HFFc6 (cell line): ENCODE results near the gene PKIG. TPM values are rescaled to one million over a fixed set of nuclear protein-coding genes. Genes with fewer than 3 reads are reported as not detected.

Experiments
- DNase-seq: peaks from one replicate; pipeline ENCODE4 v3.0.0-alpha.2; 2018
- H3K27ac Mint-ChIP-seq: 2 replicates; pipeline ENCODE4 v1.8.0; 2020; ENCODE audit warnings: mild to moderate bottlenecking, mixed read lengths
- H3K27me3 Mint-ChIP-seq: 2 replicates; pipeline ENCODE4 v1.8.0; 2021; ENCODE audit warnings: mild to moderate bottlenecking, moderate library complexity, mixed read lengths; ENCODE audit not compliant: insufficient read depth
- H3K36me3 Mint-ChIP-seq: 2 replicates; pipeline ENCODE4 v1.8.0; 2021; ENCODE audit warnings: low read depth, mixed read lengths
- H3K4me1 Mint-ChIP-seq: 2 replicates; pipeline ENCODE4 v1.8.0; 2020; ENCODE audit warnings: low read depth, mixed read lengths
- H3K4me3 Mint-ChIP-seq: 2 replicates; pipeline ENCODE4 v1.8.0; 2020; ENCODE audit warnings: mild to moderate bottlenecking, moderate library complexity, mixed read lengths
- H3K9me3 Mint-ChIP-seq: 2 replicates; pipeline ENCODE4 v1.8.0; 2020; ENCODE audit warnings: mild to moderate bottlenecking, mixed read lengths
- total RNA-seq, 6 experiments: library from RNA; stranded (reverse); fragmentation: NEBNext Ultra II Directional; extraction: Animal tissue kit (Norgen Biotek cat#: 25700); gene quantifications; 2 replicates in 1 of 6; 3 replicates in 5 of 6; pipeline ENCODE4 v1.2.3, GENCODE V29; 2021
- TF ChIP-seq, protein P1 (sequence below): fragments of 200-600 bp; sonication (generic); IDR thresholded peaks from 2 replicates; pipeline ENCODE4 v1.5.0; 2021; ENCODE audit warnings: antibody characterized with exemption, mild to moderate bottlenecking

The PKIG gene
- total RNA-seq, 6 experiments from 2014 or later = 35.5 to 57.6 (median 52.0) TPM

DNA sequence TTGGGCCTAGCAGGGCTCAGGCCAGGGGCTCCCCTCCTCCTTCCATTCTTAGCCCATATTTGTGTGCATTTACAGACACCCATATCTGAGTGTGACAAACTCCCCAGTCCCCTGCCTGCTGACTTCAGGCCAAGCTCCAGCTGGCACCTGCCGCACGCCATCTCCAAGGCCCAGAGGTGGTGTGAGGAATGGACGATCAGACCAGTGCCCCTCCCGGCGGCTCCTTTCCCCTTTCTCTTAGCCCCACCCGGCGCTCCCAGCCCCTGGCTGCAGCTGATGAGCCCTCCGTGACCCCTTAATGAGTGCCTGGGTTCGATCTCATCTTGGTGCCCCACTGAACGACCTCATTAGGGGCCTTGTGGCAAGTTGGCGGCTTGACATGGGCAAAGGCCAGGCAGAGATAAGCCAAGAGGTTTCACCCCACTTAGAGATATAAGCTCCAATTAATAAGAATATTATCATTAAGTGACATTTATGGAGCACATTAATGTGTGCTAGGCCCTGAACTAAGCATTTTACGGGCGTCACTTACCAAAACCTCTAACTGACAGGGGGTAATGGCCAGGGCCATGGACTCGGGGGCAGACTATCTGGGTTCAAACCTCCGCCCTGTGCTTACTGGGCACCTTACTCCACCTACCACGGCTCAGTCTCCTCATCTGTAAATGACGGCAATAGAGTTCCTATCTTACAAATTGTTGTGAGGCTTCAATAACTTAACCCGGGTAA is 51.7 kb downstream of the PKIG start:
- DNase-seq = no peak
- no peaks in the 10 kb centered on the region for H3K4me1 Mint-ChIP-seq
- TF ChIP-seq, protein P1, sequence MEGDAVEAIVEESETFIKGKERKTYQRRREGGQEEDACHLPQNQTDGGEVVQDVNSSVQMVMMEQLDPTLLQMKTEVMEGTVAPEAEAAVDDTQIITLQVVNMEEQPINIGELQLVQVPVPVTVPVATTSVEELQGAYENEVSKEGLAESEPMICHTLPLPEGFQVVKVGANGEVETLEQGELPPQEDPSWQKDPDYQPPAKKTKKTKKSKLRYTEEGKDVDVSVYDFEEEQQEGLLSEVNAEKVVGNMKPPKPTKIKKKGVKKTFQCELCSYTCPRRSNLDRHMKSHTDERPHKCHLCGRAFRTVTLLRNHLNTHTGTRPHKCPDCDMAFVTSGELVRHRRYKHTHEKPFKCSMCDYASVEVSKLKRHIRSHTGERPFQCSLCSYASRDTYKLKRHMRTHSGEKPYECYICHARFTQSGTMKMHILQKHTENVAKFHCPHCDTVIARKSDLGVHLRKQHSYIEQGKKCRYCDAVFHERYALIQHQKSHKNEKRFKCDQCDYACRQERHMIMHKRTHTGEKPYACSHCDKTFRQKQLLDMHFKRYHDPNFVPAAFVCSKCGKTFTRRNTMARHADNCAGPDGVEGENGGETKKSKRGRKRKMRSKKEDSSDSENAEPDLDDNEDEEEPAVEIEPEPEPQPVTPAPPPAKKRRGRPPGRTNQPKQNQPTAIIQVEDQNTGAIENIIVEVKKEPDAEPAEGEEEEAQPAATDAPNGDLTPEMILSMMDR = no peak
- no peaks in the 10 kb centered on the region; the same call in 1 of the 2 replicates for H3K27me3 Mint-ChIP-seq
- no peak overlapping the region for H3K27ac Mint-ChIP-seq
- peaks cover 3% of the 10 kb centered on the region; the same call in 1 of the 2 replicates for H3K36me3 Mint-ChIP-seq
- no peak overlapping the region for H3K4me3 Mint-ChIP-seq
- no peaks in the 10 kb centered on the region for H3K9me3 Mint-ChIP-seq

DNA sequence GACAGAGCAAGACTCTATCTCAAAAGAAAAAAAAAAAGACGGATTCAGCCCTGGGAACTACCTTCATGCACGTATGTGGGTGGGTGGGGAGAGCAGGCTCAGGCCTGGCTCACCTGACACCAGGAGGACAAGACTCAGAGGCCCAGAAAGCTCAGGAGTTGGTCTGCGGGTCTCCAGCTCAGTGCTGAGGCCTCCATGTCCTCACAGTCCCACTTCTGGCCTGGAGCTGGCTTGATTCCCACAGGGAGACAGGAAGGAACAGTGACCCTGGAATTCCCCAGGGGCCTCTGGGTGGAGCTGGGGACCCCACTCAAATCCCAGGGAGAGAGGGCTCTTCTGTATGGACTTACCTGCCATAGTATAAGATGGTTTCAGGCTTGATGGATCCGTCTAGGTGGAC is 53.5 kb downstream of the PKIG start:
- no peak for DNase-seq
- Mint-ChIP-seq H3K36me3 (peaks cover 14% of the 10 kb centered on the region), H3K27me3 (no peaks in the 10 kb centered on the region; the same call in 1 of the 2 replicates), H3K9me3 (peaks cover 4% of the 10 kb centered on the region; the same call in 1 of the 2 replicates), H3K4me3 (no peak overlapping the region), H3K27ac (no peak overlapping the region), H3K4me1 (peaks cover 4% of the 10 kb centered on the region; the same call in 1 of the 2 replicates)
- TF ChIP-seq, protein P1 = no peak

DNA sequence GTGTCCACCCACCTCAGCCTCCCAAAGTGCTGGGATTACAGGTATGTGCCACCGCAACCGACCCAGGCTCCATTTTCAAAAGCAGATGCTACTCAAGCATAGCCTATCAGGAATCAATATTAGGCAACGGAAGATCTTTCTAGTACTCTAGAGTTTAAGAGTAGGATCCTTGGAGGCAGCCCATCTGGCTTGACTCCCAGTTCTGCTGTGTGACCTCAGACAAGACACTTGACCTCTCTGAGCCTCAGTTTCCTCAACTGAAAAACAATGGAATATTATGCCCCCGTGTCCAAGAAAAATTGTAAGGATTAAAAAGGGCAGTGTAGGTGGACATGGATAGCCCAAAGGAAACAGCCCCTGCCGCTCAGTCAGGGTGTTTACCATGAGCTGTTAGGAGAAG is 54.7 kb downstream of the PKIG start:
- no peak for DNase-seq
- H3K4me1 Mint-ChIP-seq = peaks cover 16% of the 10 kb centered on the region
- peaks cover 14% of the 10 kb centered on the region for H3K36me3 Mint-ChIP-seq
- peaks cover 4% of the 10 kb centered on the region; the same call in 1 of the 2 replicates for H3K9me3 Mint-ChIP-seq
- no peak overlapping the region for H3K27ac Mint-ChIP-seq
- H3K4me3 Mint-ChIP-seq = no peak overlapping the region
- TF ChIP-seq, protein P1 = no peak
- H3K27me3 Mint-ChIP-seq = no peaks in the 10 kb centered on the region; the same call in 1 of the 2 replicates

DNA sequence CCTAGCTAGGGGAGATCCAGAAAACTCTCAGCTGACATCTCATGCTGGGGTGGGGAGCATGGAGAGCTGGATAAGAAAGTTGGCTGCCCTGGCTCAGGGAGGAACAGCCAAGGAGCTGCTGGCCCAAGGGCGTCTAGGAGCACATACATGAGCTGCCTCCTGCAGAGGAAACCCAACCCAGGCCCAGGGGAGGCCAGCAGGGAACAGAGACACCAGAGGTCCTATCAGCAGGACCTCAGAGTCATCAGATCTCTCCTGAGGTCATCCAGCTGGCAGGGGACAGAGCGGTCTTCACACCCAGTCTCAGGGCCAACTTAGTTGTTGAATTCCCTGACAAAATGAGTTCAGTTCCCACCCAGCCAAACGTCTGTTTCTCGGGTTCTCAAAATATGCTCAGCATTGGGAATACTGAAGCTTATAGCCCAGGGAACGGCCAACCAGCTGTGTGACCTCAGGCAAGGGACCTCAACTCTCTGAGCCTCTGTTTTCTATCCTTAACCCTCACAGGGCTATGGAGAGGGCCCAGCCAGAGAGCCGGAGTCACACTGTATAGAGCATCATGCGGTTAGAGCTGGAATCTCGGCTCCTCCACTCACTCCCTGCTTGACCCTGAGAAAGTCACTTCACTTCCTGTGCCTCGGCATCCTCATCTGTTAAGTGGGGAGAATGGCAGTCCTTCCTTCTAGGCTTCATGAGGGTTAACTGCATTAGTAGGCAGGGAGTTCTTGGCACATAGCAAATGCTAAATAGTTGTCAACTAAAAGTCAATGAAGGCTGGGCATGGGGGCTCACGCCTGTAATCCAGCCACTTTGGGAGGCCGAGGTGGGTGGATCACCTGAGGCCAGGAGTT is 55.4 kb downstream of the PKIG start:
- H3K27me3 Mint-ChIP-seq = no peaks in the 10 kb centered on the region; the same call in 1 of the 2 replicates
- peaks cover 4% of the 10 kb centered on the region; the same call in 1 of the 2 replicates for H3K9me3 Mint-ChIP-seq
- no peak overlapping the region for H3K27ac Mint-ChIP-seq
- DNase-seq = no peak
- TF ChIP-seq, protein P1 = no peak
- H3K36me3 Mint-ChIP-seq = peaks cover 14% of the 10 kb centered on the region
- no peak overlapping the region for H3K4me3 Mint-ChIP-seq
- peaks cover 23% of the 10 kb centered on the region for H3K4me1 Mint-ChIP-seq

DNA sequence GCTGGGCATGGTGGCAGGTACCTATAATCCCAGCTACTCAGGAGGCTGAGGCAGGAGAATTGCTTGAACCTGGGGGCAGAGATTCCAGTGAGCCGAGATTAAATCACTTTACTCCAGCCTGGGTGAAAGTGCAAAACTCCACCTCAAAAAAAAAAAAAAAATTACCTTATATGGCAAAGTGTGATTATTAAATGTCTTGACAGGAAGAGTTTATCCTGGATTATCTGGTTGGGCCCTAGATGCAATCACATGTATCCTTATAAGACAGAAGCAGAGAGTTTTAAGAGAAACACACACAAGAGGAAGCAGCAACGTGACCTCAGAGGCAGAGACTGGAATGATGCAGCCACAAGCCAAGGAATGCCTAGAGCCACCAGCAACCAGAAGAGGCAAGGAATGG is 58.1 kb downstream of the PKIG start:
- Mint-ChIP-seq H3K4me3 (no peak overlapping the region), H3K36me3 (peaks cover 14% of the 10 kb centered on the region), H3K27me3 (no peaks in the 10 kb centered on the region; the same call in 1 of the 2 replicates), H3K27ac (no peak overlapping the region), H3K4me1 (peaks cover 44% of the 10 kb centered on the region), H3K9me3 (peaks cover 4% of the 10 kb centered on the region; the same call in 1 of the 2 replicates)
- no peak for DNase-seq
- TF ChIP-seq, protein P1 = no peak
